Parathyroid adenoma (tissue), 2 donors: Measurements from ENCODE around the gene CTLA4.
A peak's percentile ranks its signal among the peaks of the same experiment; 100 is the strongest.

ENCODE experiments used
- H2AFZ ChIP-seq: fragments of 300-600 bp; sonication (generic); one replicate; pipeline ENCODE4 v1.7.0; 2017; ENCODE audit warnings: antibody characterized with exemption, mild to moderate bottlenecking
- H3K27ac ChIP-seq: fragments of 300-600 bp; sonication (generic); one replicate; pipeline ENCODE4 v1.7.0; 2017
- H3K27me3 ChIP-seq: fragments of 300-600 bp; sonication (generic); one replicate; pipeline ENCODE4 v1.7.0; 2017; ENCODE audit warnings: low read length; ENCODE audit not compliant: control insufficient read depth, insufficient read depth
- H3K36me3 ChIP-seq: fragments of 300-600 bp; sonication (generic); one replicate; pipeline ENCODE4 v1.7.0; 2017; ENCODE audit warnings: low read length; ENCODE audit not compliant: control insufficient read depth, insufficient read depth
- H3K4me1 ChIP-seq: fragments of 300-600 bp; sonication (generic); one replicate; pipeline ENCODE4 v1.7.0; 2017; ENCODE audit warnings: control low read depth
- H3K4me2 ChIP-seq: fragments of 300-600 bp; sonication (generic); one replicate; pipeline ENCODE4 v1.7.0; 2017; ENCODE audit warnings: low read length
- H3K4me3 ChIP-seq: fragments of 300-600 bp; sonication (generic); one replicate; pipeline ENCODE4 v1.7.0; 2017; ENCODE audit warnings: low read depth, low read length
- H3K79me2 ChIP-seq: fragments of 300-600 bp; sonication (generic); one replicate; pipeline ENCODE4 v1.7.0; 2017; ENCODE audit warnings: control low read depth
- H3K9ac ChIP-seq: fragments of 300-600 bp; sonication (generic); one replicate; pipeline ENCODE4 v1.7.0; 2017; ENCODE audit warnings: mild to moderate bottlenecking
- H3K9me3 ChIP-seq: fragments of 300-600 bp; sonication (generic); one replicate; pipeline ENCODE4 v1.7.0; 2017; ENCODE audit warnings: low read length; ENCODE audit not compliant: control insufficient read depth
- CTCF ChIP-seq: fragments of 300-600 bp; sonication (generic); IDR thresholded peaks from one replicate; pipeline ENCODE4 v1.7.0; 2017; ENCODE audit warnings: antibody characterized with exemption, mild to moderate bottlenecking
- donor health status: primary hyperparathyroidism.

CTLA4 gene

GRCh38 chr2:203914546-203915182, 47.1 kb downstream of the CTLA4 start:
- Histone ChIP-seq H3K79me2 (no peaks in the 10 kb centered on the region), H3K4me2 (no peak overlapping the region), H3K4me1 (no peaks in the 10 kb centered on the region), H3K27me3 (no peaks in the 10 kb centered on the region), H3K27ac (no peak overlapping the region), H2AFZ (peak overlapping the region; percentile 42), H3K36me3 (no peaks in the 10 kb centered on the region), H3K9me3 (no peaks in the 10 kb centered on the region), H3K9ac (no peak overlapping the region), H3K4me3 (no peak overlapping the region)
- no peak for TF ChIP-seq CTCF

GRCh38 chr2:203915256-203915655, 47.7 kb downstream of the CTLA4 start:
- Histone ChIP-seq H3K27ac (no peak overlapping the region), H3K4me2 (no peak overlapping the region), H3K4me1 (no peaks in the 10 kb centered on the region), H2AFZ (no peak overlapping the region), H3K4me3 (no peak overlapping the region), H3K27me3 (no peaks in the 10 kb centered on the region), H3K9me3 (no peaks in the 10 kb centered on the region), H3K36me3 (no peaks in the 10 kb centered on the region), H3K9ac (no peak overlapping the region), H3K79me2 (no peaks in the 10 kb centered on the region)
- no peak for TF ChIP-seq CTCF

GRCh38 chr2:203916756-203917155, 49.2 kb downstream of the CTLA4 start:
- H3K4me3 ChIP-seq: no peak overlapping the region
- H3K4me1 ChIP-seq: no peaks in the 10 kb centered on the region
- H3K79me2 ChIP-seq: no peaks in the 10 kb centered on the region
- H3K36me3 ChIP-seq: no peaks in the 10 kb centered on the region
- no peak overlapping the region for H3K9ac ChIP-seq
- H2AFZ ChIP-seq: no peak overlapping the region
- no peaks in the 10 kb centered on the region for H3K9me3 ChIP-seq
- H3K27me3 ChIP-seq: no peaks in the 10 kb centered on the region
- H3K27ac ChIP-seq: no peak overlapping the region
- H3K4me2 ChIP-seq: no peak overlapping the region
- no peak for TF ChIP-seq CTCF

GRCh38 chr2:203918264-203918663, 50.7 kb downstream of the CTLA4 start:
- no peak overlapping the region for H3K27ac ChIP-seq
- no peak overlapping the region for H3K4me2 ChIP-seq
- H3K36me3 ChIP-seq: no peaks in the 10 kb centered on the region
- H3K79me2 ChIP-seq: no peaks in the 10 kb centered on the region
- no peak overlapping the region for H3K9ac ChIP-seq
- no peak overlapping the region for H2AFZ ChIP-seq
- H3K4me3 ChIP-seq: no peak overlapping the region
- no peaks in the 10 kb centered on the region for H3K9me3 ChIP-seq
- no peak for TF ChIP-seq CTCF
- H3K4me1 ChIP-seq: no peaks in the 10 kb centered on the region
- no peaks in the 10 kb centered on the region for H3K27me3 ChIP-seq

GRCh38 chr2:203918839-203919238, 51.3 kb downstream of the CTLA4 start:
- no peak for TF ChIP-seq CTCF
- Histone ChIP-seq H3K27me3 (no peaks in the 10 kb centered on the region), H3K27ac (no peak overlapping the region)

More at GRCh38 chr2:203918839-203919238, 51.3 kb downstream of the CTLA4 start:
- no peaks in the 10 kb centered on the region for H3K79me2 ChIP-seq
- no peak overlapping the region for H3K4me3 ChIP-seq
- no peaks in the 10 kb centered on the region for H3K4me1 ChIP-seq
- no peak overlapping the region for H2AFZ ChIP-seq
- no peaks in the 10 kb centered on the region for H3K36me3 ChIP-seq
- no peak overlapping the region for H3K9ac ChIP-seq
- no peaks in the 10 kb centered on the region for H3K9me3 ChIP-seq
- H3K4me2 ChIP-seq: no peak overlapping the region
